ENCODE data around the gene C9orf78. TPM values are rescaled to one million over a fixed set of nuclear protein-coding genes. Genes with fewer than 3 reads are reported as not detected.

The C9orf78 gene
- total and polyA plus RNA-seq, 7 donors, result 55.7 to 172 (median 67.1) TPM

- DNase-seq, result no peak
- 89 to 93% methylated on average over 11 of the region's 11 CpGs for WGBS, 2 donors
- Histone ChIP-seq H3K36me3 (peaks cover 38 to 94% (median 47%) of the 10 kb centered on the region in 4 donors), H3K27ac (no peak overlapping the region), H3K4me3 (no peak overlapping the region), H3K4me1 (no peaks in the 10 kb centered on the region), H3K9me3 (no peaks in the 10 kb centered on the region), H3K27me3 (no peaks in the 10 kb centered on the region)
- TF ChIP-seq POLR2AphosphoS5 (IDR thresholded peaks at IDR 0.05) (no peak), EP300 (IDR thresholded peaks at IDR 0.05) (no peak), POLR2A (IDR thresholded peaks at IDR 0.05) (no peak), CTCF (IDR thresholded peaks at IDR 0.05) (no peak)
- intact Hi-C loops (cut with DNase I), result no loop called here
These were observed 23.3 kb upstream of the C9orf78 start for GRCh38 chr9:129858167-129858962.

- intact Hi-C loops (cut with DNase I), result no loop called here
- H3K36me3 ChIP-seq, result peaks cover 39 to 94% (median 49%) of the 10 kb centered on the region in 4 donors
These were observed 22.1 kb upstream of the C9orf78 start for GRCh38 chr9:129857207-129857606.

GRCh38 chr9:129854588-129855110 is 19.6 kb upstream of the C9orf78 start:
- Histone ChIP-seq H3K36me3 (peaks cover 25 to 84% (median 42%) of the 10 kb centered on the region in 4 donors), H3K4me3 (no peak overlapping the region), H3K4me1 (peaks cover 0 to 23% (median 13%) of the 10 kb centered on the region in 4 donors), H3K27me3 (no peaks in the 10 kb centered on the region), H3K9me3 (no peaks in the 10 kb centered on the region), H3K27ac (no peak overlapping the region)
- DNase-seq, result no peak
- intact Hi-C loops (cut with DNase I), result no loop called here
- 79 to 93% methylated on average over 4 of the region's 4 CpGs for WGBS, 2 donors
- TF ChIP-seq EP300 (IDR thresholded peaks at IDR 0.05), result no peak
- no peak for TF ChIP-seq POLR2A (IDR thresholded peaks at IDR 0.05)
- no peak for TF ChIP-seq CTCF (IDR thresholded peaks at IDR 0.05)
- TF ChIP-seq POLR2AphosphoS5 (IDR thresholded peaks at IDR 0.05), result no peak

More at GRCh38 chr9:129857207-129857606, 22.1 kb upstream of the C9orf78 start:
- no peak for TF ChIP-seq POLR2AphosphoS5 (IDR thresholded peaks at IDR 0.05)
- no peak for TF ChIP-seq POLR2A (IDR thresholded peaks at IDR 0.05)
- no peak for TF ChIP-seq CTCF (IDR thresholded peaks at IDR 0.05)
- TF ChIP-seq EP300 (IDR thresholded peaks at IDR 0.05), result no peak
- Histone ChIP-seq H3K27me3 (no peaks in the 10 kb centered on the region), H3K27ac (no peak overlapping the region), H3K9me3 (no peaks in the 10 kb centered on the region), H3K4me1 (peaks cover 0 to 3% (median 0%) of the 10 kb centered on the region in 4 donors), H3K4me3 (no peak overlapping the region)
- WGBS, 2 donors, result 92 to 95% methylated on average over 7 of the region's 7 CpGs
- no peak for DNase-seq

GRCh38 chr9:129853614-129854013 is 18.5 kb upstream of the C9orf78 start:
- intact Hi-C loops (cut with DNase I), result no loop called here
- Histone ChIP-seq H3K27ac (no peak overlapping the region), H3K27me3 (no peaks in the 10 kb centered on the region), H3K36me3 (peaks cover 25 to 76% (median 42%) of the 10 kb centered on the region in 4 donors), H3K9me3 (no peaks in the 10 kb centered on the region), H3K4me1 (peaks cover 0 to 28% (median 19%) of the 10 kb centered on the region in 4 donors), H3K4me3 (no peak overlapping the region)
- no peak for TF ChIP-seq EP300 (IDR thresholded peaks at IDR 0.05)
- TF ChIP-seq CTCF (IDR thresholded peaks at IDR 0.05), result no peak
- TF ChIP-seq POLR2A (IDR thresholded peaks at IDR 0.05), result no peak
- TF ChIP-seq POLR2AphosphoS5 (IDR thresholded peaks at IDR 0.05), result no peak
- no peak for DNase-seq
- 59 to 82% methylated on average over 3 of the region's 3 CpGs for WGBS, 2 donors

All from sigmoid colon (tissue), 7 donors.